Measurements from ENCODE around the gene PIM2.

GRCh38 chrX:48958635-48959094 is 39.8 kb upstream of the PIM2 start:
- TF ChIP-seq SIN3A (IDR thresholded peaks at IDR 0.05; ENCODE audit: borderline replicate concordance, insufficient read depth, low read length) (no peak), TAF1 (IDR thresholded peaks at IDR 0.05; ENCODE audit: borderline replicate concordance, insufficient read depth, low read length) (no peak)

Data from PFSK-1 (cell line).